ACHN (cell line): Measurements from ENCODE around the gene ZXDA.
"Not testable (repeated sequence)": the region's sequence is repeated elsewhere in the genome, so short reads cannot be mapped to it uniquely, and the experiment has no call there.

Experiments
- DNase-seq: peaks from one replicate; pipeline ENCODE4 v3.0.0-alpha.2; 2015
- in situ Hi-C: cut with HindIII; loops from 2 replicates; pipeline ENCODE4 v1.10.0; 2017; ENCODE audit warnings: low sequenced_read_pairs, low pct_ligation_motif_present, low pct_unique_long_range_greater_than_20kb

Gene ZXDA

GRCh38 chrX:57910287-57910912 lies at the start of gene ZXDA:
Gene ZXDA, minus strand, starts transcription at chrX:57910458. Its CDS starts 38 bp downstream, at chrX:57910420.
- DNase-seq, in situ Hi-C loops: not testable (repeated sequence)

- in situ Hi-C loops, result no loop called here
- no peak for DNase-seq
Measured at GRCh38 chrX:57952320-57952678, 42.0 kb upstream of the ZXDA start.

GRCh38 chrX:57951666-57952319 lies 41.5 kb upstream of the ZXDA start:
- no peak for DNase-seq
- in situ Hi-C loops, result no loop called here

- DNase-seq, result no peak
- in situ Hi-C loops, result no loop called here
Measured at GRCh38 chrX:57933321-57933720, 23.1 kb upstream of the ZXDA start.

GRCh38 chrX:57932266-57932665 lies 22.0 kb upstream of the ZXDA start:
- in situ Hi-C loops, result no loop called here
- no peak for DNase-seq

GRCh38 chrX:57930051-57930450 lies 19.8 kb upstream of the ZXDA start:
- no peak for DNase-seq
- in situ Hi-C loops, result no loop called here

- DNase-seq, result no peak
- in situ Hi-C loops, result no loop called here
Measured at GRCh38 chrX:57929373-57929772, 19.1 kb upstream of the ZXDA start.

- no peak for DNase-seq
- in situ Hi-C loops, result no loop called here
Measured at GRCh38 chrX:57925806-57926205, 15.5 kb upstream of the ZXDA start.

- peak; percentile 41 for DNase-seq
- in situ Hi-C loops, result no loop called here
Measured at GRCh38 chrX:57918750-57919436, 8.6 kb upstream of the ZXDA start.

- in situ Hi-C loops, result no loop called here
- DNase-seq, result no peak
Measured at GRCh38 chrX:57915680-57916079, 5.4 kb upstream of the ZXDA start.

GRCh38 chrX:57909595-57910286 lies 517 bp downstream of the ZXDA start:
- in situ Hi-C loops, DNase-seq: not testable (repeated sequence)

GRCh38 chrX:57908972-57909594 lies 1.2 kb downstream of the ZXDA start:
- DNase-seq, in situ Hi-C loops: not testable (repeated sequence)

- peak; percentile 27 for DNase-seq
- in situ Hi-C loops, result no loop called here
Measured at GRCh38 chrX:57906790-57907189, 3.5 kb downstream of the ZXDA start.

- in situ Hi-C loops, result no loop called here
- no peak for DNase-seq
Measured at GRCh38 chrX:57905141-57905540, 5.1 kb downstream of the ZXDA start.

- in situ Hi-C loops, result no loop called here
- no peak for DNase-seq
Measured at GRCh38 chrX:57904176-57904880, 5.9 kb downstream of the ZXDA start.

GRCh38 chrX:57902633-57903032 lies 7.6 kb downstream of the ZXDA start:
- DNase-seq, result no peak
- in situ Hi-C loops, result no loop called here

GRCh38 chrX:57901466-57901865 lies 8.8 kb downstream of the ZXDA start:
- in situ Hi-C loops, result no loop called here
- peak; percentile 23 for DNase-seq

GRCh38 chrX:57900975-57901374 lies 9.3 kb downstream of the ZXDA start:
- peak; percentile 40 for DNase-seq
- in situ Hi-C loops, result no loop called here
